Suppressor macrophage (primary cell): ENCODE results near the gene RFC4.
A peak's percentile ranks its signal among the peaks of the same experiment; 100 is the strongest.
"Not testable (repeated sequence)": the region's sequence is repeated elsewhere in the genome, so short reads cannot be mapped to it uniquely, and the experiment has no call there.

Experiments used
- DNase-seq, 4 experiments: peaks; one replicate each; pipeline ENCODE4 v3.0.0-alpha.2; 2020 to 2022
- total RNA-seq, 17 experiments: gene quantifications; one replicate each; lab custom pipeline; 2026; ENCODE audit warnings: mixed read lengths in 6 of 17, inconsistent platforms in 3 of 17; lab: John Stamatoyannopoulos, UW

The RFC4 gene, protein sequence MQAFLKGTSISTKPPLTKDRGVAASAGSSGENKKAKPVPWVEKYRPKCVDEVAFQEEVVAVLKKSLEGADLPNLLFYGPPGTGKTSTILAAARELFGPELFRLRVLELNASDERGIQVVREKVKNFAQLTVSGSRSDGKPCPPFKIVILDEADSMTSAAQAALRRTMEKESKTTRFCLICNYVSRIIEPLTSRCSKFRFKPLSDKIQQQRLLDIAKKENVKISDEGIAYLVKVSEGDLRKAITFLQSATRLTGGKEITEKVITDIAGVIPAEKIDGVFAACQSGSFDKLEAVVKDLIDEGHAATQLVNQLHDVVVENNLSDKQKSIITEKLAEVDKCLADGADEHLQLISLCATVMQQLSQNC
- total RNA-seq: 2.9 to 28.7 (median 12.9) reads per million in 17 experiments

DNA sequence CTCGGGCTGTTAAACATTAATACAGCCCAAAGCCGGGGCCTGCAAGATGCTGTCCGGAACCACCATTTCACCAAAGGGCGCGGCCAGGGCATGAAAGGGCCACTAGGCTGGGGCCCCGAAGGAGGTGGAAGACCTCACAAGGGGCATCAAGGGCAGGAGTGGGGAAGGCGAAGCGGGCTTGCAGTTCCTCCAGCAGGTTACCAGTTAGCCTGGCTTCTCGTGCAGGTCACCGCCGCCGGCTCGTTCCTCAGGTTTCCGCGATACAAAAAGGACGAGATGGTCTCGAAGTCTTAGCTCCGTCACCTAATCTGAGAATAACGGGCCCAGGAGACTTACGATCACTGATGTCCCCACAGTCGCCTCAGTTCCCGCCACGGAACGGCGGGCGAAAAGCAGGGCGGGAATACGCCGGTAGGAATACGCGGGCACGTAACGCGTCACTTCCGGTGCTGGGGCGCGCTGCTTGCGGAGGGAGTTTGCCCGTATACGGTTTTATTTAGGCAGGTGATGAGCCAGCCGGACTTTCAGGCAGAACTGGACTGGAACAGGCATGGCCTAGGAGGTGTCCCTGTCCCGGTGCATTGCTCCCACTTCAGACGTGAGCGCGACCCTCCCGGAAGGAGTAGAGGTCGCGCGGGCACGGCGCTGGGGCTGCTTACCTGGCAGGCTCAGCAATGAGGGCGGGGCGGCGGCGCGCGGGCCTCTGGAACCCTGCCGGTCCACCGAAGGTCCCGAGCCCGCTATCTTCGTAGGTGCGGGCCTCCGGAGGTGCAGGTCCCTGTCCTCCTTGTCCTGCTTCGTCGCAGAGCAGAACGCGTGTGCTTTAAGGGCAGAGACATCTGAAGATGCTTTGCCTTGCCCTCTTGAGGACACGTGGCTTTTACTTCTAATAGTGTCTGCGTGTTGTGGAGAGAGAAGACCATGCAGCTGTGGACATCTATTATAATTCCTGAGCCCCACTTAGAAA lies at the start of gene RFC4:
TSS of gene RFC4 (minus strand) at position 394 of the 967 bp plus-strand sequence. CDS start 1,769 bp downstream, outside the sequence.
- peak; percentile 86 to 93 (median 88) for DNase-seq

DNA sequence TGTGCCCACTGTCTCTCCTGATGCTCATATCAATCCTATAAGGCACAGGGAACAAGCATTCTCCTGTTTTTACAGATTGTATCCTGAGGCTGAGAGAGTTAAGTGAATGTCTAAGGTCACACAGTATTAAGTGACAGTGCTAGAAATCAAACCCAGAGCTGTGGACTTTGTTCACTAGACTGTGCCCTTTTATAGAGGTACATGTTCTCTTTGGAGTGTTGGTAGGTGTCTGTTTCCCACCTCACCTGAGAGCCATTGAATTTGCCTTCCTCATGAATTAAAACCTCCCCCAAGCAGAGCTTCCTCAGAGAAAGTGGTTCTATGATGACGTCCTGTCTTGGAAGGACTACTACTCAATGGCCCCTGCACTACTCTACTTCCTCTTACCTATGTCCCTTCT lies 48.7 kb upstream of the RFC4 start:
- no peak for DNase-seq

DNA sequence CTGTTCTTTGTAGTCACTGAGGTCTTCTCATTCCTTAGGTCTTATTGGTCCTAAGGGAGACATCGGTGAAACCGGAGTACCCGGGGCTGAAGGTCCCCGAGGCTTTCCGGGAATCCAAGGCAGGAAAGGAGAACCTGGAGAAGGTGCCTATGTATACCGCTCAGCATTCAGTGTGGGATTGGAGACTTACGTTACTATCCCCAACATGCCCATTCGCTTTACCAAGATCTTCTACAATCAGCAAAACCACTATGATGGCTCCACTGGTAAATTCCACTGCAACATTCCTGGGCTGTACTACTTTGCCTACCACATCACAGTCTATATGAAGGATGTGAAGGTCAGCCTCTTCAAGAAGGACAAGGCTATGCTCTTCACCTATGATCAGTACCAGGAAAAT lies 47.9 kb upstream of the RFC4 start:
- DNase-seq: no peak

DNA sequence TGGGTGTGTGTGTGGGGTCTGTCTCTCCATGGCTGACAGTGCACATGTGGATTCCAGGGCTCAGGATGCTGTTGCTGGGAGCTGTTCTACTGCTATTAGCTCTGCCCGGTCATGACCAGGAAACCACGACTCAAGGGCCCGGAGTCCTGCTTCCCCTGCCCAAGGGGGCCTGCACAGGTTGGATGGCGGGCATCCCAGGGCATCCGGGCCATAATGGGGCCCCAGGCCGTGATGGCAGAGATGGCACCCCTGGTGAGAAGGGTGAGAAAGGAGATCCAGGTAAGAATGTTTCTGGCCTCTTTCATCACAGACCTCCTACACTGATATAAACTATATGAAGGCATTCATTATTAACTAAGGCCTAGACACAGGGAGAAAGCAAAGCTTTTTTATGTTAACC lies 46.7 kb upstream of the RFC4 start:
- no peak for DNase-seq

DNA sequence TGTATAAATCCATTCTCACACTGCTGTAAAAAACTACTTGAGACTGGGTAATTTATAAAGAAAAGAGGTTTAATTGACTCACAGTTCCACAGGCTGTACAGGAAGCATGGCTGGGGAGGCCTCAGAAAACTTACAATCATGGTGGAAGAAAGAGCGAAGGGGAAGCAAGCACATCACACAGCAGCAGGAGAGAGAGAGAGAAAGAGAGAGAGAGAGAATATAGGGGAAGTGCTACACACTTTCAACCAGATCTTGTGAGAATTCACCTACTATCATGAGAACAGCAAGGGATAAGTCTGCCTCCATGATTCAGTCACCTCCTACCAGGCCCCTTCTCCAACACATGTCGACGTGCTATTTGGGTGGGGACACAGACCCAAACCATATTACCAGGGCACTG lies 45.6 kb upstream of the RFC4 start:
- DNase-seq: not testable (repeated sequence)

DNA sequence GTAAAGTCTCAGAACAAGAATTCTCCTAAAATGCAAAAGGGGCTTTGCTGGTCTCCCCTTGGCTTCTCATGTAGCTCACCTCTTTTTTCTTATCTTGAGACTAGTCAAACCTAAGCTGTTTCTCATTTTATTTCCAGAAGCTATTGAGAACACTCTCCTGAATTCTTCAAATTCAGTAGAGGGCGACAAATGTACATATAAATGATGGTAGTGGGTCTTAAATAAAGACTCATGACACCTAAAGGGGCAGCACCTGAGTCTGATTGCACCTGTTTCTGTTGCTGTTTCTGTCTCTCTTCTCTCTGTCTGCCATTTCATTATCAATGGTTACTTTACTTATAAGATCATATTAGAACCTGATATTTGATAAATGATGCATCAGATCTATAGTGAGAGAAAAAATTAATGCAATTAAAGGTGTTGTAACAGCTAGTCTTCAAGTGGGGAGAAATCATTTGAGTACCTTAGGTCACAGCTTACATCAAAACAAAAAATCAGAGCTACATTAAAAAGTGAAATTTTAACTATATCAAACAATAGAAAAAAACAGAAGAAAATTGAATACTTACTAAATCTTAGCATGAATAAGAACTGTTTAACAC lies 43.2 kb upstream of the RFC4 start:
- DNase-seq: peak in 2 of 4 experiments; percentile 42 to 66

DNA sequence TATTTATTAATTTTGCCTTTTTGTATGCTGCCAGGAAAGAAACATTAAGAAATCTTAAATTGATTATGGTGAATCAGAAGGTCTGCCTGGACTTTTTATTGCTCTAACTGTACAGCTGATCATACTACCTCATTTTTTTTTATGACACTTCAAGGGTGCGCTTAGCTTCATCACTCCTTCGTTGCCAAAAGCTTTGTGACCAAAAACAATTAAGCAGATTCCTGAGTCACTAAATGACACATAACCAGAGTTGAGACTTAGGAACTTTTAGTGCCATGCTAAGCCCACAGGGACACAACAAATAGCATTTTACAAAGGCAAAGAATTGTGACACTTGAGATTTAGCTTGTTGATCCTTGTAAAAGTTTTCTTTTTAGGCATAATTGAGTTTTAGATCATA lies 41.2 kb upstream of the RFC4 start:
- no peak for DNase-seq

DNA sequence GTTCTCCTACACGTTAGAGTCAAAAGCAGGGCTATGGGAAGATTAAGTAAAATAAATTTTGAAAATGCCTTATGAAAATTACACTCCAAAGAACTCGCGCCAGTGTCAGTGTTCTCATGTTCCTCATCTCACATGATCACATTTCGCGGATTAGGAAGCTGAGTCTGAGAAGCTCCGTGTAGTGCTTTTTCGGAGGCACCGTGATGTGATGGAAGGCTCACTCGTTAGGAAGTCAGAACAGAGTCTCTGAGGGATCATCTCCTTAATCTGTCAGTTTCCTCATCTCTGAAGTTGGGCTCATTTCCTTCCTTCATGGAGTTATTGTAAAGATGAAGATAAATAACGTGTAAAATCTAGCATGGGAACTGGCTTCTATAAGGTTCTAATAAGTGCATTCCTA lies 39.5 kb upstream of the RFC4 start:
- DNase-seq: peak in 3 of 4 experiments; percentile 24 to 47 (median 41)

DNA sequence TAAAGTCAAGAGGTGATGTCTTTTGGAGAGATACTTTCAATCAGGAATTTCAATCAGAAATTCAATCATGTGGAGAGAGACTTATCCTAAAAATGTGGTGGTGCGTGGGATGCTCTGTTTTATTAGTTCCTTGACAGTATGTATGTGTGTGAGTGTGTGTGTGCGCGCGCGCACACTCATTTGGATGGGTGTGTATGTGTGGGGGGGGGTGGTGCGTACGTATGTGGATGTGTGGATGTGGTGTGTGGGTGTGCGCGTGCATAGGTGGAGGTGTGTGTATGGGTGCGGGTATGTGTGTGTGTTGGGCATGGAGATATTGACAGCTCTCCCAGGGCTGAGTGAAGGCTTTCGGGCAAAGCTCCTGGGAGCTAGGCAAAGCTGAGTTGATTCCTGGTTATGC lies 38.6 kb upstream of the RFC4 start:
- DNase-seq: no peak

DNA sequence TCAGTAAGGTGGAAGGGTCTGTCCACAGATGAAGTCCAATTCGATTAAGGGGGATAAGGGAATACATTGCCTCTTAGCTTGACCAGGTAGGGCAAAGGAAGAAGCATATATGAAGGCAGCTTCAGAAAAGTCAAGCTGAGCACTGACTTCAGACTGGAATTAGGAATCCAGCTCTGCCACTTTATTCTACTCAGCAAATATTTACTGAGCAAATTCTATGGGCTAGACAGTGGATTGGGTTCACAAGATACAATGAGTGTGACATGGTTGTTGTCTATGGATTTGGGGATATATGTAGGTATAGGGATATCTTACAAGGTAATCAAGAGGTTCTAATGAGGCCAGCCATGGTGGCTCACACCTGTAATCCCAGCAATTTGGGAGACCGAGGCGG lies 36.8 kb upstream of the RFC4 start:
- DNase-seq: no peak

DNA sequence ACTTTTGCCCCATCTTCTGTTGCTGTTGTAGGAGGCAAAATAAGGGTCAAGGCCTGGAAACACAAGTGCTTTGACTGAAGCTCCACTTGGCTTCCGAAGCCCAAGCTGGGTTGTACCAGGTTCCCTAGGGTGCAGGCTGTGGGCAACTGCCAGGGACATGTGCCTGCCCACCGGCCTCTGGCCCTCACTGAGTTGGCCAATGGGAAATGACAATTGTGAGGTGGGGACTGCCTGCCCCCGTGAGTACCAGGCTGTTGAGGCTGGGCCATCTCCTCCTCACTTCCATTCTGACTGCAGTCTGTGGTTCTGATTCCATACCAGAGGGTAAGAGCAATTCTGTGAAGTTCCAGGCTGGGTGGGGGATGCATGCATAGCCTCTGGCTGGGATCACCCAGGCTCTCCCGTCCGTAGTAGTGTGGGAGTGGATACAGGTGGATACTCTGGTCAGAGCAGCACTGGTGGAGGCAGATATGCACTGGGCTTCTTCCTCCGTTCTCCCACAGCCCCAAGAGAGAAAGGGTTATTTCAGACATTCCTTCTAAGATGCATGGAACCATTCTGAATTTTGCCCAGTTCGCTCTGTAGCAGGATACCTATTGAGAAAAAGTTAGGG lies 36.2 kb upstream of the RFC4 start, which contains the start of gene ADIPOQ:
TSS of gene ADIPOQ (plus strand) at position 285 of the 613 bp plus-strand sequence. CDS start 10,349 bp downstream, outside the sequence.
- no peak for DNase-seq

DNA sequence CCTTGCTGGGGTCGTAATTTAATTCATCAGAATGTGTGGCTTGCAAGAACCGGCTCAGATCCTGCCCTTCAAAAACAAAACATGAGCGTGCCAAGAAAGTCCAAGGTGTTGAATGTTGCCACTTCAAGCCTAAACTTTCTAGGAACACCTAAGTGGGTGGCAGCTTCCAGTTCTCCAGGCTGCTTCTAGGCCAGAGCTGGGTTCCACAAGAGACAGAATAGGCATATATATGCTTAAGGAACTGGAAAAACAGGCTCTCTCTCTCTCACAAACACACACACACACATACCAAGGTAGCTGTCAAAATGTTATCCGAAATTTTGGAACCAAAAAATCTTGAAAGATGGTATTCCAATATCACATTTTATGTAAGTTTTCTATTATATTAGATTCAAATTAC lies 35.3 kb upstream of the RFC4 start:
- DNase-seq: no peak

DNA sequence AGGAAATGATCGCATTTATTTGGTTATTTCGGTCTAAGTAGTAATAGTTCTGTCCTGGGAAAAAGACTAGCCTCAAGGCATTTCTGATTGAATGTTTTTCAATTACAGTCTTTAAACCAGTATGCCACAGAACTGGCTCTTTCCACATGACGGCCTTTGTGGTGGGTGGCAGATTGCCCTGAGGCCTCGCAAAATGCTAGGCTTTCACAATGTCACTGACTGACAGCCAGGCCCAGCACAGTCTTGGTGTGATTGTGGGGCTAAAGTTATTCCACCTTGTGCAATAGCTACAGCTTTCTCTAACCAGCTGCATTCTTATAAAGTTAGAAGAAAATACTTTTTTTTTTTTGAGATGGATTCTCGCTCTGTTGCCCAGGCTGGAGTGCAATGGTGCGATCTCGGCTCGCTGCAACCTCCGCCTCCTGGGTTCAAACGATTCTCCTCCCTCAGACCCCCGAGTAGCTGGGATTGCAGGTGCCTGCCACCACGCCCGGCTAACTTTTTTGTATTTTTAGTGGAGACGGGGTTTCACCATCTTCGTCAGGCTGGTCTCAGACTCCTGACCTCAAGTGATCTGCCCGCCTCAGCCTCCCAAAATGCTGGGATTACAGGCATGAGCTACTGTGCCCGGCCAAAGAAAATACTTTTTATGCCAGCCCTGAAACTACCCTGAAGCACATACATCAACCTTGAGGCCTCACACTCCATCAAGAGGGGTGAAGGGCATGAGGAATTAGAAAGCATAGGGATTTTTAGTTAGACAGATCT lies 33.8 kb upstream of the RFC4 start:
- peak; percentile 43 to 73 (median 64) for DNase-seq

DNA sequence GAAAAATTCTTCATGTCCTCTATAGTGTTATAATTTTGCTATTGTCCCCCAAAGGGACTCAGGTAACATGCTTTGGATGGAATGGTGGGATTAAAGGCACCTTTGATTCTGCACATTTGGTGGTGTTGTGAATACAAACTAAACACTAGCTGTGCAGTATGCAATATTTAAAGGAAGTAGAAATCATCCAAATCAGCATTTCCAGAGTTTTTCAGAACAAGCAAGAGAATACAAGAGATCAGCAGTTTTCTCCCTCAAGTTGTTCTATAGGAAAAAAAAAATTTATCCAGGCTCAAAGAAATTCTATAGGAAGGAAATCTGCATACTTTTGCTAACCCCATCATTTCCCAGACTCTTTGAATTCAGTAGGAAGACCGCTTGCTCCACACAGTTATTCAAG lies 26.0 kb upstream of the RFC4 start:
- peak in 2 of 4 experiments; percentile 52 to 66 for DNase-seq

DNA sequence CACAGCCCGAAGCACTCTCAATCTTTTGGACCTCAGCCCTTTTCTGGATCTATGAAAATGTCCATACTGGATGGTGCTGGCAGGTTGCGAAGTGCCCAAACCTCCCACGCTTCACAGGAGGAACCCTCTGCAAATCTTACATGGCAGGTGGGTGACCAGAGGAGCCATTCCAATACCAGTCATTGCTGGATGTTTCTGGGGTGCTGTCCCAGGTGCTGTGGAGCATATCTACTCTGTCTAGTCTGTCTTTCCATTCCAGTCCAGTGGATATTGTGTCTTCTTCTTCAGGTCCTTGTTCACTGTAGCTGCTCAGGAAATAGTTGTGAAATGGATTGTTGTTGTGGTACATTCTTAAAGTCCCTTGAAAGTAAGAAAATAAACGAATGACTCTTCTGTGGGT lies 25.5 kb upstream of the RFC4 start:
- DNase-seq: no peak

DNA sequence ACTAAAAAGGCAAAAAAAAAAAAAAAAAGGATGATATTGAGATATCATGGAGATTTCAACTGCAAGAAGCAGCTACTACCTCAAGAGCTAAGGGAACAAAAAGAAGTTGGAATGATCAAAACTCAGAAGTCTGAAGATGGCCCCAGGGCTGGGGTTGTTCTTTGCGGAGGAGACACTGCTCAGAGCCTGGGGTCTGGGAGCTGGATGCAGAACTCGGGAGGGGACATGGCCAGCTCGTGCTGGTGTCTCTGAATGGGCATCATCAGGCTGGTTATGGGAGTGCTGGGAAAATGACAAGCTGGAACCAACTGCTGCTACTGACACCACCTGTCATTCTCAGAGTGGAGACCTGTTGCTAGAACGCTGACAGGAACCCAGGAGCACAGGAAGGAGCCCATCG lies 22.1 kb upstream of the RFC4 start:
- DNase-seq: no peak

DNA sequence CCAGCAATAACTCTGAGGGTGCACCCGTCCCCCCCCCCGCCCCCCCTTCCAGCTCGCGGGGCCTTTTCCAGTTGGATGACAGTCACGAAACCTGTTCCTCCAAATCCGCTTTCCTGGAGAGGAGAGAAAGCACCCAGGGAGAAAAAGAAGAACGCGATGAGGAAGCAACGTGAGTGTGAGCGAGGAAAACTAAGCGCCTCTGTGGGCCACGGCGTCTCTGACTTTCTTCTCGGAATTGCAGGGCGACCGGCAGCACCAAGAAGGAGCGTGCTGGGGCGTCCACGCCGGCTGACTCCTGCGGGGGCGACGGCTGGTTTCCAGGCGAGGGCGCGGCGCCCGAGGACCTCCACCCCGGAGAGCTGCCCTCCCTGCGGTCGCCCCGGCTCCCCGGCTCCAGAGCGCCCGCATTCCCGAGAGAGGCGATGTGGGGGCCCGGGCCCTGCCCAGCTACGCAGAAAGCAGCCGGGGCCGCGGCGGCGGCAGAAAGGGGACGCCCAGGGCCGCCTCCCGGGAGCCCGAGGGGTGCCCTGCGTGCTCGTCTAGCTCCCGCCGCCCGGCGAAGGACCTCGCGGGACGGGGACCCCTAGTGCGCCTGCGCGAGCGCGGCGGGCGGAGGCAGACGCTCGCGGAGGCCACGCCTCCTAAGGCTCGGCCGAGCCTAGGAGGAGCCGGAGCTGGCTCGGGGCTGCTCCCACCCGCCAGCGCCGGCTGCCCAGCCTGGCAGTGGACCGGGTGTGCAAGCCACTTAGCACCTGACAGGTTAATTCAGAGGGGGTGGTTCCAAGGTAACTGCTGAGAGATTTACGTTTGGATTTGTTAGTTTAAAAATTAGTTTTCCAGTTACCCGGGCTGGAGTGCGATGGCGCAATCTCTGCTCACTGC lies 20.9 kb upstream of the RFC4 start:
- peak; percentile 95 to 98 (median 96) for DNase-seq

DNA sequence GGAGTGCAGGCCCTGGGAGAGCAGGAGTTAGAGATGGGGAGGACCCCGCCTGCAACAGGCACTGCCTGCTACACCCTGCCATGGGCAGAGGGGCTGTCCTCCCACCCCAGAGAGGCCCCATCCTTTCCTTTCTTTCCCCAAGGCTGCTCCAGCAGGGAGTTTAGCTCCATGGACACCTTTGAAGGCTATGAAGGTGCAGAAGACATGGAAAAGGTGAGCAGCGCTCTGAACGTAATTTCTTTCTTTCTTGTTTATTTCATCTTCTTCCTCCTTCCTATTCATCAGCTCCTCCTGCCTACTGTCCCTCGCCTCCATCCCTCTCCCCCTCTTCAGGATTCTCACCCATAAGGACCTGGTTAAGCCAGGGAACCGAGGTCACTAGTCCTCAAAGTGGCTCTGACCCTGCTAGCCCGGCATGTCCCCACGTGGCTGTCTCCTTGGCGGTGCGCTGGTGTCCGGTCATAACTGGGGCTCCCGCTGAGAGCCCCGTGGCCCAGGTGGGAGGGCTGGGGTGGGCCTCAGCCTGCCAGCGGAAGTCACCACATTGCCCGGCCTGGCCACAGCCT lies 20.2 kb upstream of the RFC4 start:
- DNase-seq: no peak

DNA sequence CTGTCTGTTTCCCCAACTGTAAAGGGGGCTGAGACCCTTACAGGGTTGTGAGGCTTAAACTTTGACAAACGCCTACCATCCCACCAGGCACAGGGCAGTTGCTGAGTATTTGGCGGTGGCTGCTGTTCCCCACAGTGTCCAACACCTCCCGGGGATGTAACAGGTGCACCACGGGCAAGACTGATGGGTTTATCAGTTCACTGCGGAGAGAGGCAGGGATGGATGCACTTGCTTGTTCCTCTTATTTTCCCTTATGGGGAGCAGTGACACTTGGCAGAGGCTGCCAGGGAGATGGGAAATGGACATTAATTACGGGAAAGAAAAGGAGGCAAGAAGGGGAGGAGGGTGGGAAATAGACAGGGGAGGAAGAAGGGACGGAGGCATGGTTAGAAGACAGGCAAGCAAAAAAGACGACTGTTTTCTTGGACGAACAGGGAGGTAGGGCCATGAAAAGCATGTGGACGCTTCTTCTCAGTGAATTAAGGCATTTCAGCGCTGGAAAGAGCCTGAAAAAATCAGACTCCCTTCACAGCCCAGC lies 19.7 kb upstream of the RFC4 start:
- DNase-seq: no peak

DNA sequence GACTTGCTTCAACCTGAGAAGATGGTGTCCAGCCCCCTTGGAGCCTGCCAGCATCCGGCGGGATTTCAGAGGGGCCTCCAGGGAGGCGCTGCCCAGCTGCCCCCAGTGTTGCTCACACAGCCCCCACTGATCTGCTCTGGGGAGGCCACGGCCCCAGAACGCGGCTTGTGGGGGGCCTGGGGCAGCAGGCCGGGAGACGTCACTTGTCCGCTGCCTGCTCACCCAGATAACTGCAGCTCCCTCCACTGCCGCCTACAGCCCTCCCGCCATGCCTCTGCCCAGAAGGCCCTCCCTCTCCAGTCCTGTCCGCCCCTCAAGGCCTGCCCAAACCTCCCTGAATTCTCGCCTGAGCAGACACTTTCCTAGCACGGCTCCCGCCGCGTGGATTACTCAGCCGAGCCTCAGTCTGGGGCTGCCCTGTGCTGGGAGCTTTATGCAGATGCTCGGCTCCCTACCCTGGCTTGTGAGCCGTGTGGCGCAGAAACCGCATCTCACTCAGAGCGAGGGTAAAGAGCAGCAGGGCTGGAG lies 19.1 kb upstream of the RFC4 start:
- peak in 3 of 4 experiments; percentile 23 to 31 (median 24) for DNase-seq
